K562 (cell line): ENCODE measurements around the gene LYPLA2. TPM values are rescaled to one million over a fixed set of nuclear protein-coding genes. Genes with fewer than 3 reads are reported as not detected.

Source experiments
- ARID4B ChIP-seq: sonication (generic); formaldehyde crosslinking; IDR thresholded peaks from 2 replicates; pipeline ENCODE4 v1.8.0; 2022; ENCODE audit warnings: mild to moderate bottlenecking, missing genetic modification reagents
- FOXA3 ChIP-seq, 2 experiments: fragments of 450-650 bp in 1 of 2; sonication (generic) in 1 of 2; formaldehyde crosslinking; IDR thresholded peaks in 1 of 2; conservative IDR thresholded peaks in 1 of 2; 2 replicates each; pipeline versions ENCODE4 v1.4.0 to v1.8.0; 2020 to 2022; ENCODE audit warnings: mild to moderate bottlenecking in 2 of 2, missing genetic modification reagents in 1 of 2
- FOXJ2 ChIP-seq: fragments of 200-800 bp; sonication (Bioruptor generic); IDR thresholded peaks from 2 replicates; pipeline ENCODE4 v1.6.1; 2016; ENCODE audit warnings: missing genetic modification characterization, missing compliant biosample characterization
- FUS ChIP-seq: fragments of 200-400 bp; formaldehyde crosslinking; optimal IDR thresholded peaks from 2 replicates; pipeline ENCODE3; 2017; ENCODE audit warnings: low read depth, low read length
- HDAC1 ChIP-seq, 2 experiments: fragments of 450-650 bp; IDR thresholded peaks; 2 replicates each; pipeline ENCODE4 v1.6.1; 2016 to 2017; ENCODE audit warnings: inconsistent platforms in 1 of 2, mild to moderate bottlenecking in 1 of 2, moderate library complexity in 1 of 2
- KLF13 ChIP-seq: fragments of 450-650 bp; IDR thresholded peaks from 2 replicates; pipeline ENCODE4 v1.6.1; 2016; ENCODE audit warnings: missing genetic modification characterization, low read depth, mild to moderate bottlenecking, missing compliant biosample characterization, moderate library complexity, borderline replicate concordance
- KLF6 ChIP-seq: fragments of 250-450 bp; sonication (Bioruptor Pico); IDR thresholded peaks from 2 replicates; pipeline ENCODE4 v1.4.0; 2020; ENCODE audit warnings: mild to moderate bottlenecking, moderate library complexity, borderline replicate concordance
- MCM2 ChIP-seq: fragments of 450-650 bp; IDR thresholded peaks from 2 replicates; pipeline ENCODE4 v1.6.1; 2017; ENCODE audit warnings: low read depth, mild to moderate bottlenecking
- POLR2B ChIP-seq: fragments of 450-650 bp; IDR thresholded peaks from 2 replicates; pipeline ENCODE4 v1.6.1; 2018; ENCODE audit warnings: low read depth; ENCODE audit not compliant: partially characterized antibody
- RBFOX2 ChIP-seq: fragments of 200-400 bp; formaldehyde crosslinking; IDR thresholded peaks from 2 replicates; pipeline ENCODE4 v1.6.1; 2017; ENCODE audit warnings: low read depth, mild to moderate bottlenecking, low read length, moderate library complexity
- RBM39 ChIP-seq: fragments of 200-400 bp; formaldehyde crosslinking; optimal IDR thresholded peaks from 2 replicates; pipeline ENCODE3; 2018; ENCODE audit warnings: low read depth, low read length
- RNF2 ChIP-seq: sonication (generic); IDR thresholded peaks from 2 replicates; pipeline ENCODE4 v1.6.1; 2016
- SMAD2 ChIP-seq: fragments of 150-350 bp; IDR thresholded peaks from 2 replicates; pipeline ENCODE4 v1.6.1; 2014; ENCODE audit warnings: low read depth, mild to moderate bottlenecking, low read length
- SMARCA5 ChIP-seq: fragments of 450-650 bp; IDR thresholded peaks from 2 replicates; pipeline ENCODE4 v1.6.1; 2016
- VEZF1 ChIP-seq: fragments of 200-800 bp; sonication (Bioruptor generic); IDR thresholded peaks from 2 replicates; pipeline ENCODE4 v1.6.1; 2017; ENCODE audit warnings: missing genetic modification characterization, missing compliant biosample characterization
- ZBTB11 ChIP-seq, 3 experiments: fragments of 200-800 bp in 1 of 3; fragments of 250-450 bp in 1 of 3; fragments of 450-650 bp in 1 of 3; sonication (Bioruptor Pico) in 1 of 3; sonication (Bioruptor generic) in 1 of 3; formaldehyde crosslinking in 1 of 3; IDR thresholded peaks; 2 replicates each; pipeline versions ENCODE4 v1.6.1 to v1.8.0; 2016 to 2022; ENCODE audit warnings: mild to moderate bottlenecking in 2 of 3, missing genetic modification characterization in 2 of 3, missing compliant biosample characterization in 1 of 3, moderate library complexity in 1 of 3
- ZKSCAN3 ChIP-seq: fragments of 250-450 bp; sonication (Bioruptor Pico); IDR thresholded peaks from 2 replicates; pipeline ENCODE4 v1.4.0; 2020
- ZNF589 ChIP-seq: fragments of 200-800 bp; sonication (Bioruptor generic); IDR thresholded peaks from 2 replicates; pipeline ENCODE4 v1.6.1; 2016; ENCODE audit warnings: low read depth, missing genetic modification characterization, missing compliant biosample characterization
- polyA plus RNA-seq, 8 experiments: library from polyadenylated mRNA; depleted of rRNA in 4 of 8; stranded (reverse) in 5 of 8; unstranded in 3 of 8; fragments of >200 nt; fragmentation: Nextera tagmentation in 2 of 8; fragmentation: Illumina TruSeq in 1 of 8; extraction: Ambion mirVana in 2 of 8; extraction: Trizol in 1 of 8; gene quantifications; 2 replicates each; pipeline versions ENCODE4 v1.2.1 to v1.2.3, GENCODE V29; 2011 to 2014; ENCODE audit warnings: inconsistent platforms in 1 of 8, missing spikeins in 1 of 8
- total RNA-seq, 7 experiments: library from RNA; depleted of rRNA in 6 of 7; stranded (reverse); fragments of >200 nt in 6 of 7; fragmentation: Illumina TruSeq in 2 of 7; extraction: Trizol in 2 of 7; gene quantifications; 2 replicates each; pipeline versions ENCODE4 v1.2.1 to v1.2.3, GENCODE V29; 2011 to 2021; ENCODE audit warnings: low replicate concordance in 1 of 7

The LYPLA2 gene
- total and polyA plus RNA-seq, 9 of the 15 experiments (the other 6 are each of a cell fraction or from before 2014, with no cell fraction given) = 3.9 to 128 (median 60.1) TPM

- TF ChIP-seq ZKSCAN3 (no peak), RBM39 (no peak), ZBTB11 (CRISPR knock-in tag; IDR thresholded peaks at IDR 0.05) (peak in 2 of 3 experiments; percentile 89 to 98; a peak in 4 of 6 replicates), RBFOX2 (peak; percentile 88), RNF2 (no peak), HDAC1 (IDR thresholded peaks at IDR 0.05) (peak in 1 of 2 experiments; percentile 88; a peak in 2 of 4 replicates), KLF13 (no peak), POLR2B (peak; percentile 85), SMAD2 (no peak), MCM2 (no peak), ARID4B (peak; percentile 92), FUS (no peak), ZNF589 (CRISPR knock-in tag) (0 out of 2 replicates have a peak, but pooled peaks have one; percentile 30), SMARCA5 (no peak), VEZF1 (CRISPR knock-in tag) (peak; percentile 95), FOXJ2 (no peak; the same call in 1 of the 2 replicates), FOXA3 (CRISPR knock-in tag; conservative IDR thresholded peaks at IDR 0.05 in 1 of 2, IDR thresholded peaks at IDR 0.05 in 1 of 2) (no peak), KLF6 (CRISPR knock-in tag) (peak; percentile 39; the same call in 1 of the 2 replicates)
Observed at GRCh38 chr1:23790696-23791515, at the start of gene LYPLA2 (continued).
